HepG2 (cell line): ENCODE data around the gene MCRIP2. TPM values are rescaled to one million over a fixed set of nuclear protein-coding genes. Genes with fewer than 3 reads are reported as not detected.

Experiments used
- CEBPZ ChIP-seq: IDR thresholded peaks from 2 replicates; pipeline ENCODE4 v1.6.1; 2012; ENCODE audit warnings: low read length, improper control_type of control experiment
- KAT8 ChIP-seq: IDR thresholded peaks from 2 replicates; pipeline ENCODE4 v1.6.1; 2016; ENCODE audit warnings: missing genetic modification reagents, missing compliant biosample characterization
- MLXIP ChIP-seq: sonication (generic); formaldehyde crosslinking; IDR thresholded peaks from 2 replicates; pipeline ENCODE4 v1.9.0; 2021; ENCODE audit warnings: missing genetic modification reagents, borderline replicate concordance
- POLR2AphosphoS5 ChIP-seq: IDR thresholded peaks from 2 replicates; pipeline ENCODE4 v1.6.1; 2012; ENCODE audit warnings: low read depth, low read length
- REST ChIP-seq, 2 experiments: IDR thresholded peaks; 2 replicates each; pipeline ENCODE4 v1.6.1; 2011 to 2012; ENCODE audit warnings: low read length in 2 of 2, borderline replicate concordance in 1 of 2, low read depth in 1 of 2, mild to moderate bottlenecking in 1 of 2, moderate library complexity in 1 of 2
- RFXANK ChIP-seq: IDR thresholded peaks from 2 replicates; pipeline ENCODE4 v1.6.1; 2016
- SMC3 ChIP-seq: IDR thresholded peaks from 2 replicates; pipeline ENCODE4 v1.6.1; 2011; ENCODE audit warnings: low read length, improper control_type of control experiment
- ZFP91 ChIP-seq: sonication (generic); formaldehyde crosslinking; IDR thresholded peaks from 2 replicates; pipeline ENCODE4 v1.9.0; 2022; ENCODE audit warnings: missing genetic modification reagents, mild to moderate bottlenecking, borderline replicate concordance
- ZNF33B ChIP-seq: sonication (generic); formaldehyde crosslinking; IDR thresholded peaks from 2 replicates; pipeline ENCODE4 v1.5.1; 2020; ENCODE audit warnings: mild to moderate bottlenecking, missing genetic modification reagents
- ZNF768 ChIP-seq: sonication (generic); formaldehyde crosslinking; IDR thresholded peaks from 2 replicates; pipeline ENCODE4 v1.4.0; 2020; ENCODE audit warnings: missing genetic modification reagents
- polyA plus RNA-seq, 8 experiments: library from polyadenylated mRNA; depleted of rRNA in 3 of 8; stranded (reverse) in 7 of 8; unstranded in 1 of 8; fragments of >200 nt; fragmentation: Illumina TruSeq in 4 of 8; extraction: Trizol in 4 of 8; gene quantifications; 2 replicates each; pipeline versions ENCODE4 v1.2.1 to v1.2.3, GENCODE V29; 2011 to 2016; ENCODE audit warnings: low read depth in 4 of 8, missing spikeins in 1 of 8, mixed read lengths in 1 of 8; ENCODE audit not compliant: insufficient read depth in 1 of 8
- total RNA-seq, 5 experiments: library from RNA; depleted of rRNA; stranded (reverse); fragments of >200 nt; fragmentation: Illumina TruSeq; extraction: Trizol; gene quantifications; 2 replicates each; pipeline ENCODE4 v1.2.3, GENCODE V29; 2016; ENCODE audit warnings: low read depth in 1 of 5
- TF ChIP-seq, protein P1 (sequence below): sonication (generic); formaldehyde crosslinking; IDR thresholded peaks from 2 replicates; pipeline ENCODE4 v1.4.0; 2020; ENCODE audit warnings: mild to moderate bottlenecking, missing genetic modification reagents

Gene MCRIP2
- total and polyA plus RNA-seq, 2 of the 13 experiments (the other 11 are each of a cell fraction or from before 2014, with no cell fraction given): 39.6 to 76.7 TPM

DNA sequence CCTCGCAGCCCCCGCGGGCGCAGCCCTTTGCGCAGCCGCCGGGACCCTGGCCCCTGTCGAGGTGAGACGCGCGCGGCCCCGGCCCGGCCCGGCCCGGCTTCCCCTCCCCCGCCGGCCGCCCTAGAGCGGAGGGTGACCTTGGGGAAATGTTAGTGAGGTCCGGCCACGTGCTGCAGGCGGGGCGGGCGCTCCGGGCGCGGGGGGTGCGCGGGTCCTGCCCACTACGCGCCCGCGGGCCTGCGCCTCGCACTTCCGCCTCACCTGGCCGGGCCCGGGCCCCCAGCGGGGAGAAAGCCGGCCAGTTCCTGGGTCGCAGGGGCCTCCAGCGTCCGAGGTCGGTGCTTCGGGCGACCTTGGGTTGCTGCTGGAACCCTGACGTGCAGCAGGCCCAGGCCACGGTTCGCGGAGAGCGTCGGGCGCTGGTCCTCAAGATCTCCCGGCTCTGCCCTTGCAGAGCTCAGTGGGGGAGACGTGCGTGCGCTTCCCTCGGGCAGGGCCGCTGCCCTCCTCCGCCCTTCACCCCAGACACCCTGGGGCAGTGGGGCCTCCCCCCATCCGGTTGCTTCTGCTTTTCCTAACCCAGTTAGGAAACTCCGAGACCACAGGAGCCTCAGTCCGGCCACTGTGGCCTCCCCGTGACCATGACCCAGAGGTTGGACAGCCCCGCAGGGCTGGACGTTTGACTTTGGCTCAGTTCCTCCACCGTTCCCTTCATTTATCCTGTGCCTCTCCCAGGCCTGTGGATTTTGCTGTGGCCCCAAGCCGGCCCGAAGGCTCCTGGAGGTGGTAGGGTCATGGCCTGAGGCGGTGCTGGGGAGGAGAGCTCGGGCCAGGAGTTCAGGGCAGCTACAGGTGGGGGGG is 791 bp downstream of the MCRIP2 start (continued):
- TF ChIP-seq ZFP91 (CRISPR knock-in tag) (no peak; the same call in 1 of the 2 replicates), SMC3 (no peak), MLXIP (CRISPR knock-in tag) (peak; percentile 62; the same call in 1 of the 2 replicates), ZNF768 (CRISPR knock-in tag) (0 out of 2 replicates have a peak, but pooled peaks have one; percentile 5), KAT8 (CRISPR knock-in tag) (no peak; the same call in 1 of the 2 replicates), RFXANK (CRISPR knock-in tag) (no peak), ZNF33B (CRISPR knock-in tag) (peak; percentile 69), CEBPZ (no peak), REST (IDR thresholded peaks at IDR 0.05; ENCODE audit: borderline replicate concordance in 1 of 2, low read depth in 1 of 2, low read length in 2 of 2) (no peak; a peak in 1 of 4 replicates), POLR2AphosphoS5 (no peak)
- TF ChIP-seq, protein P1, sequence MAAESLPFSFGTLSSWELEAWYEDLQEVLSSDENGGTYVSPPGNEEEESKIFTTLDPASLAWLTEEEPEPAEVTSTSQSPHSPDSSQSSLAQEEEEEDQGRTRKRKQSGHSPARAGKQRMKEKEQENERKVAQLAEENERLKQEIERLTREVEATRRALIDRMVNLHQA (CRISPR knock-in tag): no peak
